HFF-Myc (cell line): Measurements from ENCODE around the gene BRPF3.
"Not testable (repeated sequence)": the region's sequence is repeated elsewhere in the genome, so short reads cannot be mapped to it uniquely, and the experiment has no call there.

ENCODE experiments used
- DNase-seq: peaks from one replicate; pipeline ENCODE4 v3.0.0-alpha.2; 2011; ENCODE audit warnings: low read depth; ENCODE audit errors: extremely low read depth
- H3K4me3 ChIP-seq: replicated peaks from 2 replicates; pipeline ENCODE4 v1.5.1; 2011; ENCODE audit warnings: low read depth, mild to moderate bottlenecking, control low read depth, low read length
- CTCF ChIP-seq: IDR thresholded peaks from 2 replicates; pipeline ENCODE4 v1.5.1; 2012; ENCODE audit warnings: mild to moderate bottlenecking, low read depth, low read length, control low read depth; ENCODE audit errors: missing control alignments

BRPF3 gene

DNA sequence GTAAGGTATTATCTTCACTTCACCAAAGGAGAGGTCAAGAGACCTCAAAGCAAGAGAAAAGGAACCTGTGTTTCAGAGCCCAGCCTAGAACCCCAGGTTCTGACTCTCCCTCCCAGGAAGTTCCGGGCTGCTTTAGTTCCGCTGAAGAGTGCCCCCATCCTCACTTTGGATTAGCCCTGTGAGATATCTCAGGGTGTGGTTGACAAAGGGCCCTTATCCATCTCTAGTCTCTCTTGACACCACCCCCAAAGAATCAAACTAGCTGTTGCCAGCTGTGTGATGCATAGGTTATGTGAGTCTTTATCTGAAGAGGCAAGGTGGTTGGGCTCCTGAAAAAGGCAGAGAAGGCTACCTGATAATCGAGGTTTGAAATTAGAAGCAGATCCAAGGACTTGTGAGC lies 20.6 kb downstream of the BRPF3 start:
- DNase-seq, result no peak
- TF ChIP-seq CTCF, result no peak
- no peak overlapping the region for H3K4me3 ChIP-seq

- no peak overlapping the region for H3K4me3 ChIP-seq
- no peak for DNase-seq
- no peak for TF ChIP-seq CTCF
Observed at GRCh38 chr6:36217946-36218345, 21.4 kb downstream of the BRPF3 start.

- not testable (repeated sequence) for DNase-seq
Observed at GRCh38 chr6:36218516-36218915, 22.0 kb downstream of the BRPF3 start.

GRCh38 chr6:36219081-36219480 lies 22.5 kb downstream of the BRPF3 start:
- no peak for TF ChIP-seq CTCF
- no peak overlapping the region for H3K4me3 ChIP-seq
- DNase-seq, result no peak

More at GRCh38 chr6:36218516-36218915, 22.0 kb downstream of the BRPF3 start:
- not testable (repeated sequence) for H3K4me3 ChIP-seq

DNA sequence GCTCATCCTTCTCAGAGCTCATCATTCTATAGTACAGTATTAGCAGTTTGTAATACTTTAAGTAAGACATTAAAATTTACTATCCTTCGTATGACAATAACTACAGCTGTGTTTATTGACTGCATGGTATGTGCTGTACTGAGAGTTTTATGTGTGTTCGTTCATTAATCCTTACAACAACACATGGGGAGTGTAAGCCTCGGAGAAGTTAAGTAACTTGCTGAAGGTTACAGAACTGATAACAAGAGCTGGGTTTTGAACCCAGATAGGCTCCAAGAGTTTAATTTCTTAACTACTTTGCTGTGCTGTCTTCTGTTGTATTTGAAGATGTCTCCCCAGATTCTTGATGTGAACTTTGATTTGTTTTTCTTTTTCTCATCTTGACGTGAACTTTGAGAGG lies 23.7 kb downstream of the BRPF3 start:
- TF ChIP-seq CTCF, result no peak
- no peak overlapping the region for H3K4me3 ChIP-seq
- no peak for DNase-seq

GRCh38 chr6:36221674-36222073 lies 25.1 kb downstream of the BRPF3 start:
- no peak for DNase-seq
- TF ChIP-seq CTCF, result no peak
- H3K4me3 ChIP-seq, result no peak overlapping the region

DNA sequence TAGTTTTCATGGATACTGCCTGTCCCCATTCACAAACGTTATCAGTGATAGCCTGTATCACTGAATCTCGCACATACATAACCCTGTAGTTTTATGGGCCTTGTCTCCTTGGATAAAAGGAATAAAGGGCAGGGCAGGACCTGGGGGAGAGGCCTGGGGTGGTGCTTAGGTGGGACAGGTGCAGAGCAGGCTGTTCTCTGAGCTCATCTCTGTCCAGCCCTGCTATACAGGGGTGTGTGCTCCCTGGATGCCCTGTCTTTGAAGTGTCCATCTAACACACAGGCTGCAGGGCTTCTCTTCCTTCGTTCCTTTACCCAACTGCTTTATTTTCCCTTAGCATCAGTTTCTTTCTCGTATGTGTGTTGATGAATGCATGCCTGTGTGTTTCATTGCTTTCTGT lies 26.4 kb downstream of the BRPF3 start:
- no peak for DNase-seq
- TF ChIP-seq CTCF, result no peak
- no peak overlapping the region for H3K4me3 ChIP-seq
